Caco-2 (cell line): ENCODE measurements around the gene DNAAF9. TPM values are rescaled to one million over a fixed set of nuclear protein-coding genes. Genes with fewer than 3 reads are reported as not detected.

Source experiments
- BruUV-seq: library from RNA; stranded (reverse); fragments of 400-500 nt; replicated peaks from 2 replicates; lab custom pipeline; 2021; lab: Mats Ljungman, UMichigan
- CTCF ChIA-PET: fragments of 300-600 bp; sonication (Branson Sonifier 250); formaldehyde crosslinking; loops from one replicate; lab custom pipeline; 2022; ENCODE audit warnings: antibody characterized with exemption; lab: Charles Lee
- POLR2A ChIA-PET: fragments of 300-600 bp; sonication (Branson Sonifier 250); formaldehyde crosslinking; loops from one replicate; lab custom pipeline; 2022; ENCODE audit warnings: antibody characterized with exemption; lab: Charles Lee
- DNase-seq, 2 experiments: peaks; one replicate each; pipeline versions ENCODE4 v3.0.0 to v3.0.0-alpha.2; 2020 to 2022
- H3K27me3 ChIP-seq: replicated peaks from 2 replicates; pipeline ENCODE4 v1.6.0; 2011; ENCODE audit warnings: low read length; ENCODE audit not compliant: control insufficient read depth, insufficient read depth
- H3K36me3 ChIP-seq: 2 replicates; pipeline ENCODE4 v1.5.1; 2011; ENCODE audit warnings: low read length; ENCODE audit not compliant: control insufficient read depth, insufficient read depth
- H3K4me1 ChIP-seq: fragments of 250-450 bp; sonication (Bioruptor Pico); 2 replicates; pipeline ENCODE4 v1.5.1; 2020; ENCODE audit warnings: mild to moderate bottlenecking
- H3K4me3 ChIP-seq: 2 replicates; pipeline ENCODE4 v1.5.1; 2011; ENCODE audit warnings: low read depth, mild to moderate bottlenecking, control low read depth, low read length
- H3K9me3 ChIP-seq: fragments of 250-450 bp; sonication (Bioruptor Pico); 2 replicates; pipeline ENCODE4 v1.5.1; 2020; ENCODE audit warnings: mild to moderate bottlenecking, moderate library complexity
- H3K27ac Mint-ChIP-seq: one replicate; pipeline ENCODE4 v1.8.0; 2022; ENCODE audit warnings: mixed read lengths; ENCODE audit not compliant: unreplicated experiment
- H3K27me3 Mint-ChIP-seq: one replicate; pipeline ENCODE4 v1.8.0; 2022; ENCODE audit warnings: mixed read lengths; ENCODE audit not compliant: insufficient read depth, unreplicated experiment
- H3K36me3 Mint-ChIP-seq: one replicate; pipeline ENCODE4 v1.8.0; 2022; ENCODE audit warnings: mild to moderate bottlenecking, mixed read lengths; ENCODE audit not compliant: insufficient read depth, unreplicated experiment
- H3K4me1 Mint-ChIP-seq: one replicate; pipeline ENCODE4 v1.8.0; 2022; ENCODE audit warnings: low read depth, mixed read lengths; ENCODE audit not compliant: unreplicated experiment
- H3K4me3 Mint-ChIP-seq: one replicate; pipeline ENCODE4 v1.8.0; 2022; ENCODE audit warnings: mild to moderate bottlenecking, moderate library complexity, mixed read lengths; ENCODE audit not compliant: unreplicated experiment
- H3K9me3 Mint-ChIP-seq: one replicate; pipeline ENCODE4 v1.8.0; 2022; ENCODE audit warnings: mixed read lengths; ENCODE audit not compliant: unreplicated experiment
- intact Hi-C: fragments of 100-400 bp; cut with micrococcal nuclease; formaldehyde crosslinking; loops from one replicate; pipeline ENCODE4 v1.10.0; 2022; ENCODE audit not compliant: unreplicated experiment
- total RNA-seq: library from RNA; stranded (reverse); gene quantifications from 2 replicates; pipeline ENCODE4 v1.2.3, GENCODE V29; 2022
- TF ChIP-seq, protein P1 (sequence below), 2 experiments: fragments of 200-600 bp in 1 of 2; IDR thresholded peaks; 1 replicate in 1 of 2; 2 replicates in 1 of 2; pipeline versions ENCODE4 v1.5.1 to v1.8.0; 2011 to 2022; ENCODE audit warnings: antibody characterized with exemption in 1 of 2, control low read depth in 1 of 2, inconsistent platforms in 1 of 2, low read depth in 1 of 2, low read length in 1 of 2, mild to moderate bottlenecking in 1 of 2, moderate library complexity in 1 of 2; ENCODE audit not compliant: insufficient read depth in 1 of 2, severe bottlenecking in 1 of 2, unreplicated experiment in 1 of 2

DNAAF9 gene
- total RNA-seq, 1 experiment from 2014 or later, result not detected

GRCh38 chr20:3382836-3383235 lies 24.6 kb downstream of the DNAAF9 start:
- no peak overlapping the region for H3K4me3 Mint-ChIP-seq
- H3K4me3 ChIP-seq, result no peak overlapping the region
- no TSS peak for BruUV-seq
- no peaks in the 10 kb centered on the region for H3K4me1 ChIP-seq
- no peaks in the 10 kb centered on the region for H3K36me3 ChIP-seq
- H3K27me3 Mint-ChIP-seq, result no peaks in the 10 kb centered on the region
- TF ChIP-seq, protein P1, sequence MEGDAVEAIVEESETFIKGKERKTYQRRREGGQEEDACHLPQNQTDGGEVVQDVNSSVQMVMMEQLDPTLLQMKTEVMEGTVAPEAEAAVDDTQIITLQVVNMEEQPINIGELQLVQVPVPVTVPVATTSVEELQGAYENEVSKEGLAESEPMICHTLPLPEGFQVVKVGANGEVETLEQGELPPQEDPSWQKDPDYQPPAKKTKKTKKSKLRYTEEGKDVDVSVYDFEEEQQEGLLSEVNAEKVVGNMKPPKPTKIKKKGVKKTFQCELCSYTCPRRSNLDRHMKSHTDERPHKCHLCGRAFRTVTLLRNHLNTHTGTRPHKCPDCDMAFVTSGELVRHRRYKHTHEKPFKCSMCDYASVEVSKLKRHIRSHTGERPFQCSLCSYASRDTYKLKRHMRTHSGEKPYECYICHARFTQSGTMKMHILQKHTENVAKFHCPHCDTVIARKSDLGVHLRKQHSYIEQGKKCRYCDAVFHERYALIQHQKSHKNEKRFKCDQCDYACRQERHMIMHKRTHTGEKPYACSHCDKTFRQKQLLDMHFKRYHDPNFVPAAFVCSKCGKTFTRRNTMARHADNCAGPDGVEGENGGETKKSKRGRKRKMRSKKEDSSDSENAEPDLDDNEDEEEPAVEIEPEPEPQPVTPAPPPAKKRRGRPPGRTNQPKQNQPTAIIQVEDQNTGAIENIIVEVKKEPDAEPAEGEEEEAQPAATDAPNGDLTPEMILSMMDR (IDR thresholded peaks at IDR 0.05; ENCODE audit: insufficient read depth in 1 of 2, low read depth in 1 of 2, low read length in 1 of 2, severe bottlenecking in 1 of 2, unreplicated experiment in 1 of 2), result no peak
- no peak overlapping the region for H3K27ac Mint-ChIP-seq
- peaks cover 7% of the 10 kb centered on the region for H3K4me1 Mint-ChIP-seq
- peaks cover 14% of the 10 kb centered on the region for H3K9me3 ChIP-seq
- POLR2A ChIA-PET, result no interaction called here
- H3K27me3 ChIP-seq, result no peaks in the 10 kb centered on the region
- intact Hi-C loops, result no loop called here
- CTCF ChIA-PET, result no interaction called here
- DNase-seq, result no peak
- H3K9me3 Mint-ChIP-seq, result peaks cover 7% of the 10 kb centered on the region
- H3K36me3 Mint-ChIP-seq, result no peaks in the 10 kb centered on the region

GRCh38 chr20:3380228-3381070 lies 27.0 kb downstream of the DNAAF9 start:
- H3K27me3 Mint-ChIP-seq, result peaks cover 4% of the 10 kb centered on the region
- H3K4me1 Mint-ChIP-seq, result peaks cover 7% of the 10 kb centered on the region
- ChIA-PET CTCF (no interaction called here), POLR2A (no interaction called here)
- Histone ChIP-seq H3K4me3 (no peak overlapping the region), H3K27me3 (no peaks in the 10 kb centered on the region), H3K36me3 (no peaks in the 10 kb centered on the region), H3K9me3 (no peaks in the 10 kb centered on the region), H3K4me1 (no peaks in the 10 kb centered on the region)
- no TSS peak for BruUV-seq
- H3K36me3 Mint-ChIP-seq, result no peaks in the 10 kb centered on the region
- H3K4me3 Mint-ChIP-seq, result no peak overlapping the region
- TF ChIP-seq, protein P1 (IDR thresholded peaks at IDR 0.05; ENCODE audit: insufficient read depth in 1 of 2, low read depth in 1 of 2, low read length in 1 of 2, severe bottlenecking in 1 of 2, unreplicated experiment in 1 of 2), result no peak
- no peak overlapping the region for H3K27ac Mint-ChIP-seq
- DNase-seq, result no peak
- intact Hi-C loops, result no loop called here
- no peaks in the 10 kb centered on the region for H3K9me3 Mint-ChIP-seq

DNA sequence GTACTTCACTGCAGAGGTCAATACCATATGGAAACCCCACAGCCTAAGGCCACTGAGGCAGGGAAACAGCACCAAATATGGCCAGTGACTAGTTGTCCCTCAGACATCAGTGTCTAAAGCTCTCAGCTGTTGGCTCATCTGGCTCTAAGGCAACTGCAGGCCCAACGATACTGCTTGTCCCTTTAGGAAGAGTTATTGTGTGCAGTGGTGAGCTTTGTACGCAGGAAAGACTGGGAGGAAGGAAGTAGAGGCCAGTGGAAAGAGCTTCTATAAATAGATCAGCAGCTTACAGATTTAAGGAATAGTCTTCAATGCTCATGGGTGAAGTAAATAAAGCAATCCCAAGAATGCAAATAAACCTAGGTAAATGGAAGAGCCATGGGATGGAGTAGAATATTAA lies 29.3 kb downstream of the DNAAF9 start:
- Mint-ChIP-seq H3K4me1 (peaks cover 7% of the 10 kb centered on the region), H3K9me3 (no peaks in the 10 kb centered on the region), H3K4me3 (no peak overlapping the region), H3K27me3 (peaks cover 4% of the 10 kb centered on the region), H3K36me3 (no peaks in the 10 kb centered on the region), H3K27ac (no peak overlapping the region)
- no peak for DNase-seq
- no peaks in the 10 kb centered on the region for H3K36me3 ChIP-seq
- no peaks in the 10 kb centered on the region for H3K4me1 ChIP-seq
- no peaks in the 10 kb centered on the region for H3K27me3 ChIP-seq
- ChIA-PET CTCF (no interaction called here), POLR2A (no interaction called here)
- intact Hi-C loops, result no loop called here
- no peaks in the 10 kb centered on the region for H3K9me3 ChIP-seq
- no peak overlapping the region for H3K4me3 ChIP-seq
- TF ChIP-seq, protein P1 (IDR thresholded peaks at IDR 0.05; ENCODE audit: insufficient read depth in 1 of 2, low read depth in 1 of 2, low read length in 1 of 2, severe bottlenecking in 1 of 2, unreplicated experiment in 1 of 2), result no peak
- BruUV-seq, result no TSS peak
